HG03196 (cell line): ENCODE measurements around the gene FAM236C.
"Not testable (repeated sequence)": the region's sequence is repeated elsewhere in the genome, so short reads cannot be mapped to it uniquely, and the experiment has no call there.

Source experiments
- ATAC-seq: cut with Tn5 transposase; IDR thresholded peaks from one replicate; pipeline ENCODE4 v1.9.1; 2021; ENCODE audit not compliant: unreplicated experiment

FAM236C gene

GRCh38 chrX:72912315-72912714 lies at the start of gene FAM236C:
TSS of gene FAM236C (plus strand) at chrX:72912615. CDS start at chrX:72912715, 100 bp downstream.
- ATAC-seq, result not testable (repeated sequence)

DNA sequence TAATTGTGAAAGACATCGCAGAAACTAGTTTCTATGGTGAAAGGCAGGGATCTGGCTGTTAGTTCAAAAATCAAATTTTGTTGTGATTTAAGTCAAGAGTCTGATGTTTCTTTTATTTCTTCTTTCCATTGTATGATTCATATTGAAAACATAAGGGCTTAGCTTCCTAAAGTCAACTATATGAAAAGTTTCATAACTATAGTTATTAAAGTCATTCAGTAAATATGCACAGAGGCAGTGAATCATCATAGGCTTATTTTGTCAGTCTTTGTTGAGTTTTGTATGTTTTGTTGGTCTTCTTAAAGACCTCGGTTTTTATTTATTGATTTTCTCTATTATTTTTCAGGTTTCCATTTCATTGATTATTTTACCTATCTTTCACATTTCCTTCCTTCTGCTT lies 29.5 kb upstream of the FAM236C start:
- not testable (repeated sequence) for ATAC-seq

GRCh38 chrX:72889740-72890139 lies 22.7 kb upstream of the FAM236C start:
- ATAC-seq, result not testable (repeated sequence)

- not testable (repeated sequence) for ATAC-seq
Measured at GRCh38 chrX:72916096-72916495, 3.7 kb downstream of the FAM236C start.

DNA sequence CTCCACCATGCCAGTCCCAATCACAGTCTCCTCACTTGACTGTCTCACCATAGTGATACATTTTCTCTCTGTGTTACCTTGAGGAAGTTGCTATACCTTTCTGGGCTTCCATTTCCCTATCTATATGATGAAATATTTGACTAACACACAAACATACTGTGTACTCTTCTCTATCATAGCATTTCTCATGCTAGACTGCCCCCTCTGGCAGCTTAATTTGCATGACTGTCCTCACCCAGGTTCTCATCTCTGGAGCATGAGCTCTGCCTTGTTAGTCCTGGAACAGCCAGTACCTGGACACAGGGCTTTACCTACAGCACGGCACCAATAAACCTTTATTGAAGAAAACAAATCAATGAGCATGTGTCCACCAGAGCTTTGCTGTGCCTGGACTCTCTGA lies 19.9 kb downstream of the FAM236C start:
- not testable (repeated sequence) for ATAC-seq

- not testable (repeated sequence) for ATAC-seq
Measured at GRCh38 chrX:72936455-72936854, 24.0 kb downstream of the FAM236C start.

DNA sequence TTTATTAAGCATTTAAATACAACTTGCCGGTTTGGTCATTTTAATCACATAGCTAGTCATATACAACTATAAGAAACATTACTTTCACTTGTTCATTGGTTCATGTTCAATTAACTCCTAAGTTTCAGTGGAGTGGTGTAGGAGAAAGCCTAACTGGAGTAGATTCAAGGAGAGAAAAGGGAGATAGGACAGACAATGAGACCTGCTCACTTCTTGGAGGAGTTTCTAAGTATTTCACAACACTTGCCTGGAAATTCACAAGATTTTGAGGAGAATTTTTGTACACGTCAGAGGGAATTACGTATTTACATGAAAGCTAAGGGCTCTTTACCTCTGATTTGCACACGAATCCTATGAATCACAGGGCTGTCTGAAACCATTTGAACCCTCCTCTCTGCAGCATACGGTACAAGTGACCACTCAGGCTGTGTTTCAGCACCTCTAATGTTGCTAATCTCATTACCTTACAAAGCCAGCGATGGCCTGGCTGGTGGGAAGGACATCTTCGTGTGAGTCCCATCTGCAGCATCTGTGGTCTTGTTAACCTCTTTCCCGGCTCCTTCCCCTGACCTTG lies 24.6 kb downstream of the FAM236C start:
- not testable (repeated sequence) for ATAC-seq

GRCh38 chrX:72937906-72938305 lies 25.5 kb downstream of the FAM236C start, which contains the start of gene FAM236A:
TSS of gene FAM236A (plus strand) at chrX:72938206. CDS start at chrX:72938263, 57 bp downstream.
- ATAC-seq, result not testable (repeated sequence)

- ATAC-seq, result not testable (repeated sequence)
Measured at GRCh38 chrX:72942272-72942671, 29.9 kb downstream of the FAM236C start.

DNA sequence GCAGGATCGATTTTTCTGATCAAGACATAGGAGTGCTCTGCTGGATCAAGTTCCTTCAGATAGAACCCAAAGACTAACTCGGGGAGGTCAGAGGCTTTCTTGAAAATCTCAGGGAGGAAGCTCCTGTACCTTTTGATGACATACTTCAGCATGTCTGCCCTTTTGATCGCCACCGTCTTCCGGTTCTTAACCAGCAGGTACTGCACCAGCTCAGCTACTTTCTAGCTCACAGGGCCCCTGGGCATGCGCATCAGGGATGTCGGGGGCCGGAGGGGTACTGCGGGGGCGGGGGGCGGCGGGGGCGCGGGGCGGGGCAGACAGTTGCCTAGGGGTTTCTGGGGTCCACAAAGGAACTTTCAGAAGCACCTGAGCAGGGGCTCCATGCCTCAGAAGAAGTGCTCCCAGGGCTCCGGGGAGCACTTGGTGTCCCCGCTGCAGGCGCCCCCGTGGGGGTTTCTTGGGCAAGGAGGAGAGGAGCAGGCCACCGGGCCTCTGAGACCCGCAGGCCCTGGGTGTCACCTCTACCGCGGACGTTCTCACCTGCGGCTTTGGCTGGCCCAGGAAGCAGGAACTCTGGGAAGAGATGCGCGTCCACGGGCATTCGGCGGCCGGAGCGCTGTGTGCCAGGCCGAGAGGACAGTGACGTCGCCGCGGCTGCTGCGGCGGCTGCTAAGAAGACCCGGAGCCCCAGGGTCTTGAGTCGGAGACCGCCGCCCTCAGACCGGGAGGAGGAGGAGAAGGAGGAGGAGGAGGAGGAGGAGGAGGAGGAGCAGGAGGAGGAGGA lies 30.8 kb downstream of the FAM236C start:
- peak; percentile 66 for ATAC-seq

GRCh38 chrX:72943819-72944169 lies 31.4 kb downstream of the FAM236C start, which contains the start of gene DMRTC1:
TSS of gene DMRTC1 (minus strand) at chrX:72943837. CDS start at chrX:72875694, 68,143 bp downstream.
- peak; percentile 79 for ATAC-seq

DNA sequence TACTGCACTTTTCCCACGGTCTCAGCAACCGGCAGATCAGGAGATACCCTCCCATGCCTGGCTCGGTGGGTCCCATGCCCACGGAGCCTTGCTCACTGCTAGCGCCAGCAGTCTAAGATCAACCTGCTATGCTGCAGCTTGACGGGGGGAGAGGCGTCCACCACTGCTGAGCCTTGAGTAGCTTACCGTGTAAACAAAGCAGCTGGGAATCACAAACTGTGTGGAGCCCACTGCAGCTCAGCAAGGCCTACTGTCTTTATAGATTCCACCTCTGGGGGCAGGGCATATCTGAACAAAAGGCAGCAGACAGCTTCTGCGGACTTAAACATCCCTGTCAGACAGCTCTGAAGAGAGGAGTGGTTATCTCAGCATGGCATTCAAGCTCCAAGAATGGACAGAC lies 47.6 kb downstream of the FAM236C start:
- ATAC-seq, result not testable (repeated sequence)
